Gastroesophageal sphincter (tissue), 4 donors: Measurements from ENCODE around the gene PGAM4. TPM values are rescaled to one million over a fixed set of nuclear protein-coding genes. Genes with fewer than 3 reads are reported as not detected.

Source experiments
- ATAC-seq: fragments of 150-250 bp; one replicate; pipeline ENCODE4 v1.9.1; 2016; ENCODE audit warnings: mild to moderate bottlenecking, moderate library complexity
- H3K27ac ChIP-seq, 4 donors: fragments of 200-600 bp; sonication (generic) in 3 of 4; 1 replicate in 3 of 4; 2 replicates in 1 of 4; pipeline ENCODE4 v1.5.1; 2016 to 2019
- H3K27me3 ChIP-seq: fragments of 200-600 bp; sonication (generic); one replicate; pipeline ENCODE4 v1.5.1; 2019
- H3K36me3 ChIP-seq, 2 donors: fragments of 200-600 bp; sonication (generic); one replicate each; pipeline ENCODE4 v1.5.1; 2019; ENCODE audit warnings: control low read depth in 1 of 2
- H3K4me1 ChIP-seq, 3 donors: fragments of 200-600 bp; sonication (generic); 1 replicate in 2 of 3; 2 replicates in 1 of 3; pipeline ENCODE4 v1.5.1; 2016 to 2019; ENCODE audit warnings: control low read depth in 2 of 3
- H3K4me3 ChIP-seq, 2 donors: fragments of 200-600 bp; sonication (generic); one replicate each; pipeline ENCODE4 v1.5.1; 2019; ENCODE audit warnings: mild to moderate bottlenecking in 1 of 2, moderate library complexity in 1 of 2
- H3K9me3 ChIP-seq, 3 donors: fragments of 200-600 bp; sonication (generic); one replicate each; pipeline ENCODE4 v1.5.1; 2017 to 2019; ENCODE audit warnings: control low read depth in 2 of 3
- EP300 ChIP-seq: sonication (generic); formaldehyde crosslinking; IDR thresholded peaks from one replicate; pipeline ENCODE4 v1.6.1; 2017; ENCODE audit warnings: antibody characterized with exemption, mild to moderate bottlenecking
- POLR2A ChIP-seq, 2 donors: fragments of 450-650 bp; IDR thresholded peaks; one replicate each; pipeline ENCODE4 v1.6.1; 2017; ENCODE audit warnings: antibody characterized with exemption in 2 of 2, mild to moderate bottlenecking in 2 of 2, moderate library complexity in 1 of 2
- POLR2AphosphoS5 ChIP-seq: sonication (generic); formaldehyde crosslinking; IDR thresholded peaks from one replicate; pipeline ENCODE4 v1.6.1; 2017; ENCODE audit warnings: antibody characterized with exemption
- WGBS, 2 donors: methylation state at CpG; one replicate each; pipeline ENCODE4 v1.1.5; 2018; ENCODE audit warnings: low coverage in 1 of 2; 5-methylcytosine and 5-hydroxymethylcytosine counted together
- total RNA-seq, 4 donors: library from RNA; depleted of rRNA; stranded (reverse); fragments of >200 nt; gene quantifications; one replicate each; pipeline ENCODE4 v1.1.0, GENCODE V29; 2016
- TF ChIP-seq, protein P1 (sequence below), 4 experiments: fragments of 200-600 bp in 2 of 4; fragments of 450-650 bp in 2 of 4; sonication (generic) in 1 of 4; IDR thresholded peaks; one replicate each; pipeline ENCODE4 v1.5.1; 2017 to 2019; ENCODE audit warnings: antibody characterized with exemption in 4 of 4, mild to moderate bottlenecking in 2 of 4, moderate library complexity in 2 of 4

The PGAM4 gene
- total RNA-seq, 4 donors from 2014 or later, result not detected

DNA sequence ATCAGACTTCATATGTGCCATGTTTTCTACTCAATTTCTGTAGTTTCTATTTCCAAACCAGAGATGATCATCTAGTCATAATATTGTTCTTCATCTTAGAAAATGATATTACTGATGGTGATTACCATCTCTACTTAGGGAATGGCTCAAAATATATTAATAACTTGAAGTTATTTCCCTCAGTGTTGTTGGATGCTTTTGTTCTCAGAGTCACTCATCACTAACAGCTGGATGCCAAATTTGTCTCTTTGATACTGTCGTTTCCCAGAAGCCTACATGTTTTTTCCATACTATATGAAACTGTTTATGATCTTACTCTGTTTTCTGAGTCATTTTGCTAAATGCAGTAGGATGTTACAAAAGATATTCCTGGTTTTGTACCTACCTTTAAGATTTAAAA, 8.9 kb downstream of the PGAM4 start:
- no peak for ATAC-seq
- no peak for TF ChIP-seq EP300
- TF ChIP-seq, protein P1, sequence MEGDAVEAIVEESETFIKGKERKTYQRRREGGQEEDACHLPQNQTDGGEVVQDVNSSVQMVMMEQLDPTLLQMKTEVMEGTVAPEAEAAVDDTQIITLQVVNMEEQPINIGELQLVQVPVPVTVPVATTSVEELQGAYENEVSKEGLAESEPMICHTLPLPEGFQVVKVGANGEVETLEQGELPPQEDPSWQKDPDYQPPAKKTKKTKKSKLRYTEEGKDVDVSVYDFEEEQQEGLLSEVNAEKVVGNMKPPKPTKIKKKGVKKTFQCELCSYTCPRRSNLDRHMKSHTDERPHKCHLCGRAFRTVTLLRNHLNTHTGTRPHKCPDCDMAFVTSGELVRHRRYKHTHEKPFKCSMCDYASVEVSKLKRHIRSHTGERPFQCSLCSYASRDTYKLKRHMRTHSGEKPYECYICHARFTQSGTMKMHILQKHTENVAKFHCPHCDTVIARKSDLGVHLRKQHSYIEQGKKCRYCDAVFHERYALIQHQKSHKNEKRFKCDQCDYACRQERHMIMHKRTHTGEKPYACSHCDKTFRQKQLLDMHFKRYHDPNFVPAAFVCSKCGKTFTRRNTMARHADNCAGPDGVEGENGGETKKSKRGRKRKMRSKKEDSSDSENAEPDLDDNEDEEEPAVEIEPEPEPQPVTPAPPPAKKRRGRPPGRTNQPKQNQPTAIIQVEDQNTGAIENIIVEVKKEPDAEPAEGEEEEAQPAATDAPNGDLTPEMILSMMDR (IDR thresholded peaks at IDR 0.05), result no peak
- TF ChIP-seq POLR2AphosphoS5, result no peak
- no peak overlapping the region for H3K27ac ChIP-seq
- no peaks in the 10 kb centered on the region for H3K4me1 ChIP-seq
- H3K27me3 ChIP-seq, result no peaks in the 10 kb centered on the region
- WGBS, 2 donors, result 25% methylated on average over 1 of the region's 1 CpG; no CpG with 5 or more reads in 1 of the 2 donors
- no peaks in the 10 kb centered on the region for H3K9me3 ChIP-seq
- H3K36me3 ChIP-seq, result no peaks in the 10 kb centered on the region
- H3K4me3 ChIP-seq, result no peak overlapping the region

DNA sequence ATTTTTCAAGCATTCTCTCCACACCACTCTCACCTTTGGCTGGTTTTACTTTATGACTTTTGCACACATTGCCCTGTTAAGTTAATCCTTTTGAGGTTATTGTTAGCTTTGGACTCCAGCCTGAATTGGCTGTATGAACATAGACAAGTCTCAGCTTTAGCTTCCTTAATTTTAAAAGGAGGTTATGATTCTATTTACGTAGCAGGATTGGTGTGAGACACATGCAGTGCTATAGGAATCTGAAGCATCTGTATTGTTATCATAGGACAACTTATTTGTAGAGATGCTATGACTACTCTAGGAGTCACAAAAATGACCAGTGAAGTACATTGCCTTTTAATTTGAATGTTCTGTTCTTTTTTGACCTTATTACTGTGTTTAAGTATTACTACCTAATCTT, 15.7 kb downstream of the PGAM4 start:
- TF ChIP-seq, protein P1 (IDR thresholded peaks at IDR 0.05), result no peak
- TF ChIP-seq POLR2AphosphoS5, result no peak
- TF ChIP-seq EP300, result no peak
- no peak for TF ChIP-seq POLR2A (IDR thresholded peaks at IDR 0.05)
- H3K9me3 ChIP-seq, result no peaks in the 10 kb centered on the region
- peak overlapping the region in 3 of 4 donors; percentile 28 to 60 (median 50) for H3K27ac ChIP-seq
- H3K4me1 ChIP-seq, result peaks cover 0 to 35% (median 0%) of the 10 kb centered on the region in 3 donors
- no peaks in the 10 kb centered on the region for H3K27me3 ChIP-seq
- H3K36me3 ChIP-seq, result no peaks in the 10 kb centered on the region
- 17 to 31% methylated on average over 1 of the region's 1 CpG for WGBS, 2 donors
- no peak for ATAC-seq
- H3K4me3 ChIP-seq, result no peak overlapping the region

DNA sequence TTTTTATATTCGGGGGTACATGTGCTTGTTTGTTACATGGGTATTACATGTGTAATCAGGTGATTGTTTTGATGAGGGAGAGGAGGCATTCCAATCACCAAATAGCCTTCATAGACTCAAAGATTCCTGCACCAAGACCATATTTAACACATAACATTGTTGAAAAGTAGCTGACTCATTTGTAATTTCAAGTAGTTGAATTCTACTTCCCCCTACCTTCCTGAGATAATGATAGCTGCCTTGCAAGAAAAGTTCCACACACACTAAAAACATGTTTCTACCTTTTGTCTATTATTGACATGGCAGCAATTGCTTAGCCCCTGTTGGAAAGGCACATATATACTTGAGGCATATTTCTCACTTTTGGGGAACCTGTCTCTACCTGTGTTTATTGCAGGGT, 16.1 kb downstream of the PGAM4 start:
- no peak overlapping the region for H3K4me3 ChIP-seq
- H3K36me3 ChIP-seq, result no peaks in the 10 kb centered on the region
- H3K4me1 ChIP-seq, result peaks cover 0 to 35% (median 0%) of the 10 kb centered on the region in 3 donors
- H3K27ac ChIP-seq, result peak overlapping the region in 3 of 4 donors; percentile 28 to 60 (median 50)
- H3K9me3 ChIP-seq, result no peaks in the 10 kb centered on the region
- ATAC-seq, result no peak
- 27 to 33% methylated on average over 1 of the region's 1 CpG for WGBS, 2 donors
- TF ChIP-seq EP300 (no peak), POLR2AphosphoS5 (no peak)
- H3K27me3 ChIP-seq, result no peaks in the 10 kb centered on the region

DNA sequence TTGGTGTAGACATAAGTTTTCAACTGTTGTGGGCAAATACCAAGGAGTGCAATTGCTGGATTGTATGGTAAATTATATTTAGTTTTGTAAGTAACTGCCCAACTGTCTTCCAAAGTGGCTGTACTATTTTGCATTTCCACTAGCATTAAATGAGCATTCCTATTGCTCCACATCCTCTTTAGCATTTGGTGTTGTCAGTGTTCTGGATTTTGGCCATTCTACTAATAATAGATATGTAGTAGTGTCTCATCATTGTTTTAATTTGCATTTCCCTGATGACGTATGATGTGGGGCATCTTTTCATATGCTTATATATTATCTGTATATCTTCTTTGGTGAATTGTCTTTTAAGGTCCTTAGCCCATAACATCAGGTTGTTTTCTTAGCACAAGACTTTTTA, 17.3 kb downstream of the PGAM4 start:
- Histone ChIP-seq H3K27ac (no peak overlapping the region), H3K9me3 (no peaks in the 10 kb centered on the region), H3K4me1 (peaks cover 0 to 35% (median 0%) of the 10 kb centered on the region in 3 donors), H3K4me3 (no peak overlapping the region), H3K36me3 (no peaks in the 10 kb centered on the region), H3K27me3 (no peaks in the 10 kb centered on the region)
- WGBS, 2 donors, result 54 to 80% methylated on average over 1 of the region's 1 CpG
- no peak for ATAC-seq
- TF ChIP-seq, protein P1 (IDR thresholded peaks at IDR 0.05), result no peak
- TF ChIP-seq POLR2AphosphoS5 (no peak), POLR2A (IDR thresholded peaks at IDR 0.05) (no peak), EP300 (no peak)

GRCh38 chrX:77949840-77950239, 19.6 kb downstream of the PGAM4 start:
- Histone ChIP-seq H3K27me3 (no peaks in the 10 kb centered on the region), H3K4me3 (no peak overlapping the region), H3K9me3 (no peaks in the 10 kb centered on the region), H3K4me1 (peaks cover 0 to 35% (median 0%) of the 10 kb centered on the region in 3 donors), H3K27ac (peak overlapping the region in 3 of 4 donors; percentile 37 to 62 (median 45)), H3K36me3 (no peaks in the 10 kb centered on the region)
- no peak for TF ChIP-seq POLR2A (IDR thresholded peaks at IDR 0.05)
- no peak for TF ChIP-seq EP300
- TF ChIP-seq, protein P1 (IDR thresholded peaks at IDR 0.05), result no peak
- TF ChIP-seq POLR2AphosphoS5, result no peak
- 60 to 83% methylated on average over 1 to 2 of the region's 2 CpGs for WGBS, 2 donors
- no peak for ATAC-seq
